PC-3 (cell line): ENCODE measurements around the gene PGP. TPM values are rescaled to one million over a fixed set of nuclear protein-coding genes. Genes with fewer than 3 reads are reported as not detected.

Source experiments
- ATAC-seq: fragments of 200-7000 bp; cut with Tn5 transposase; 2 replicates; pipeline ENCODE4 v1.9.1; 2020; ENCODE audit warnings: mild to moderate bottlenecking, moderate library complexity
- BruUV-seq: library from RNA; stranded (reverse); fragments of 400-500 nt; replicated peaks from 2 replicates; lab custom pipeline; 2021; lab: Mats Ljungman, UMichigan
- CTCF ChIA-PET: fragments of 300-600 bp; sonication (Branson Sonifier 250); formaldehyde crosslinking; loops from one replicate; lab custom pipeline; 2022; ENCODE audit warnings: antibody characterized with exemption; lab: Charles Lee
- POLR2A ChIA-PET: fragments of 300-600 bp; sonication (Branson Sonifier 250); formaldehyde crosslinking; loops from one replicate; lab custom pipeline; 2022; ENCODE audit warnings: antibody characterized with exemption; ENCODE audit not compliant: unreplicated experiment; lab: Charles Lee
- DNase-seq: peaks from one replicate; pipeline ENCODE4 v3.0.0-alpha.2; 2015
- H2AFZ ChIP-seq: fragments of 300-600 bp; sonication (generic); 2 replicates; pipeline ENCODE4 v1.6.0; 2016; ENCODE audit warnings: antibody characterized with exemption, low read length
- H3F3A ChIP-seq: fragments of 300-600 bp; sonication (generic); one replicate; pipeline ENCODE4 v1.6.0; 2017; ENCODE audit warnings: antibody characterized with exemption, low read length, control low read depth, mild to moderate bottlenecking; ENCODE audit not compliant: unreplicated experiment
- H3K27ac ChIP-seq: fragments of 300-600 bp; sonication (generic); 2 replicates; pipeline ENCODE4 v1.5.1; 2016; ENCODE audit warnings: mild to moderate bottlenecking, low read length
- H3K27me3 ChIP-seq: fragments of 300-600 bp; sonication (generic); 2 replicates; pipeline ENCODE4 v1.6.1; 2016; ENCODE audit warnings: low read length, mixed read lengths
- H3K36me3 ChIP-seq: fragments of 300-600 bp; sonication (generic); 2 replicates; pipeline ENCODE4 v1.6.1; 2016; ENCODE audit warnings: low read depth, mixed run types, low read length, mixed read lengths
- H3K4me1 ChIP-seq: fragments of 300-600 bp; sonication (generic); 2 replicates; pipeline ENCODE4 v1.5.1; 2016; ENCODE audit warnings: low read length; ENCODE audit not compliant: insufficient read depth
- H3K4me2 ChIP-seq: fragments of 300-600 bp; sonication (generic); 2 replicates; pipeline ENCODE4 v1.6.0; 2016; ENCODE audit warnings: low read length
- H3K4me3 ChIP-seq: fragments of 300-600 bp; sonication (generic); 2 replicates; pipeline ENCODE4 v1.5.1; 2016; ENCODE audit warnings: mild to moderate bottlenecking, low read length, mixed read lengths
- H3K79me2 ChIP-seq: fragments of 300-600 bp; sonication (generic); 2 replicates; pipeline ENCODE4 v1.6.1; 2017; ENCODE audit warnings: low read length, mixed read lengths
- H3K9ac ChIP-seq: fragments of 300-600 bp; sonication (generic); 2 replicates; pipeline ENCODE4 v1.6.0; 2016; ENCODE audit warnings: mild to moderate bottlenecking, low read length
- H3K9me2 ChIP-seq: fragments of 300-600 bp; sonication (generic); replicated peaks from 2 replicates; pipeline ENCODE4 v1.6.1; 2016; ENCODE audit warnings: mixed run types, low read length, mixed read lengths
- H3K9me3 ChIP-seq: fragments of 300-600 bp; sonication (generic); 2 replicates; pipeline ENCODE4 v1.6.1; 2016; ENCODE audit warnings: low read length, mixed read lengths
- H4K20me1 ChIP-seq: fragments of 300-600 bp; sonication (generic); 2 replicates; pipeline ENCODE4 v1.6.1; 2016; ENCODE audit warnings: low read length, mixed read lengths
- CTCF ChIP-seq: fragments of 300-600 bp; sonication (generic); conservative IDR thresholded peaks from 2 replicates; pipeline ENCODE4 v1.5.1; 2017; ENCODE audit warnings: antibody characterized with exemption, low read depth, mild to moderate bottlenecking, low read length
- EZH2 ChIP-seq: fragments of 300-600 bp; sonication (generic); IDR thresholded peaks from one replicate; pipeline ENCODE4 v1.6.1; 2017; ENCODE audit warnings: antibody characterized with exemption, mild to moderate bottlenecking, low read length; ENCODE audit not compliant: unreplicated experiment
- EZH2phosphoT487 ChIP-seq: fragments of 300-600 bp; sonication (generic); IDR thresholded peaks from 2 replicates; pipeline ENCODE4 v1.6.1; 2018; ENCODE audit warnings: mild to moderate bottlenecking, antibody characterized with exemption, low read length, borderline replicate concordance
- intact Hi-C: fragments of 100-400 bp; cut with micrococcal nuclease; formaldehyde crosslinking; loops from 2 replicates; pipeline ENCODE4 v1.9.0; 2023
- total RNA-seq: library from RNA; depleted of rRNA; stranded (reverse); fragments of >200 nt; gene quantifications from 2 replicates; pipeline ENCODE4 v1.2.3, GENCODE V29; 2014

The PGP gene
- total RNA-seq, 1 experiment from 2014 or later, result 46.0 TPM

GRCh38 chr16:2195322-2196161, 19.1 kb downstream of the PGP start:
- H3K27ac ChIP-seq, result no peak overlapping the region
- CTCF ChIA-PET, result interaction anchor here (0.7 to 1.4 kb wide), 4 partner anchors 11 to 55 kb away, joined by 3 to 18 read pairs (median 4); partner anchors contain the start of gene ECI1

GRCh38 chr16:2194852-2195321, 19.8 kb downstream of the PGP start:
- no peaks in the 10 kb centered on the region for H3K36me3 ChIP-seq
- H3K4me3 ChIP-seq, result peak overlapping the region; percentile 59; the same call in 1 of the 2 replicates
- H3K4me1 ChIP-seq, result peaks cover 12% of the 10 kb centered on the region; the same call in 1 of the 2 replicates
- no peaks in the 10 kb centered on the region for H3K79me2 ChIP-seq
- H3K4me2 ChIP-seq, result peak overlapping the region; percentile 79
- ATAC-seq, result peak; percentile 81
- no peak overlapping the region for H3K9ac ChIP-seq
- intact Hi-C loops, result no loop called here
- H3K9me2 ChIP-seq, result no peaks in the 10 kb centered on the region
- no peaks in the 10 kb centered on the region for H3F3A ChIP-seq
- H3K27ac ChIP-seq, result no peak overlapping the region
- TF ChIP-seq EZH2 (no peak), CTCF (peak; percentile 57), EZH2phosphoT487 (no peak)
- DNase-seq, result peak; percentile 64
- H3K9me3 ChIP-seq, result no peaks in the 10 kb centered on the region
- peak overlapping the region; percentile 32; the same call in 1 of the 2 replicates for H2AFZ ChIP-seq
- H4K20me1 ChIP-seq, result no peaks in the 10 kb centered on the region
- BruUV-seq, result no TSS peak
- ChIA-PET POLR2A (no interaction called here), CTCF (interaction anchor here (0.5 to 1.4 kb wide), 6 partner anchors 31 to 72 kb away, joined by 3 to 18 read pairs (median 3); partner anchors contain the start of gene ECI1)
- H3K27me3 ChIP-seq, result no peaks in the 10 kb centered on the region

More at GRCh38 chr16:2195322-2196161, 19.1 kb downstream of the PGP start:
- H3K9ac ChIP-seq, result no peak overlapping the region
- H3K9me3 ChIP-seq, result no peaks in the 10 kb centered on the region
- H3K4me1 ChIP-seq, result peaks cover 12% of the 10 kb centered on the region; the same call in 1 of the 2 replicates
- TF ChIP-seq EZH2 (no peak), CTCF (no peak)
- peak overlapping the region; percentile 59 for H3K4me3 ChIP-seq
- DNase-seq, result no peak
- no TSS peak for BruUV-seq
- no peaks in the 10 kb centered on the region for H3F3A ChIP-seq
- POLR2A ChIA-PET, result no interaction called here
- peak; percentile 29 for ATAC-seq
- H3K4me2 ChIP-seq, result peak overlapping the region; percentile 79
- peak overlapping the region; percentile 34; the same call in 1 of the 2 replicates for H2AFZ ChIP-seq
- no peaks in the 10 kb centered on the region for H3K9me2 ChIP-seq
- no peaks in the 10 kb centered on the region for H3K79me2 ChIP-seq
- no peaks in the 10 kb centered on the region for H3K27me3 ChIP-seq
- H4K20me1 ChIP-seq, result no peaks in the 10 kb centered on the region
- H3K36me3 ChIP-seq, result no peaks in the 10 kb centered on the region
- intact Hi-C loops, result no loop called here
